ENCODE results near the gene CAMKMT.

The CAMKMT gene

GRCh38 chr2:44822174-44822573 is 460.4 kb downstream of the CAMKMT start:
- no peak for FAIRE-seq
- no peak for DNase-seq (ENCODE audit: insufficient read length, low spot score)
- no peak for TF ChIP-seq CTCF (IDR thresholded peaks at IDR 0.05; ENCODE audit: insufficient read depth, missing control alignments)

Measured in D721Med (cell line).